ENCODE results near the gene SCUBE1. TPM values are rescaled to one million over a fixed set of nuclear protein-coding genes. Genes with fewer than 3 reads are reported as not detected.

Gene SCUBE1
- total RNA-seq, 4 donors from 2014 or later, result 0.78 to 3.5 (median 0.95) TPM

- 92 to 98% methylated on average over 17 to 36 of the region's 39 CpGs for WGBS, 2 donors
- TF ChIP-seq CTCF (IDR thresholded peaks at IDR 0.05), result no peak
- no peak for TF ChIP-seq POLR2A (IDR thresholded peaks at IDR 0.05)
- H3K4me1 ChIP-seq, result no peaks in the 10 kb centered on the region
- H3K9me3 ChIP-seq, result no peaks in the 10 kb centered on the region
- H3K4me3 ChIP-seq (replicated peaks in 1 of 3), result no peak overlapping the region
- peaks cover 21 to 29% of the 10 kb centered on the region in 2 donors for H3K36me3 ChIP-seq
- H3K27ac ChIP-seq, result no peak overlapping the region
- intact Hi-C loops (cut with DNase I), result no loop called here
- no peaks in the 10 kb centered on the region for H3K27me3 ChIP-seq
- DNase-seq, result no peak
Measured at GRCh38 chr22:43173976-43174720, 169.0 kb downstream of the SCUBE1 start.

- Histone ChIP-seq H3K36me3 (peaks cover 21 to 27% of the 10 kb centered on the region in 2 donors), H3K4me3 (replicated peaks in 1 of 3) (no peak overlapping the region), H3K9me3 (no peaks in the 10 kb centered on the region), H3K27me3 (no peaks in the 10 kb centered on the region), H3K4me1 (no peaks in the 10 kb centered on the region), H3K27ac (no peak overlapping the region)
- DNase-seq, result no peak
- 89 to 100% methylated on average over 1 to 4 of the region's 9 CpGs for WGBS, 2 donors
- TF ChIP-seq POLR2A (IDR thresholded peaks at IDR 0.05), result no peak
- no peak for TF ChIP-seq CTCF (IDR thresholded peaks at IDR 0.05)
- intact Hi-C loops (cut with DNase I), result no loop called here
Measured at GRCh38 chr22:43173566-43173965, 169.6 kb downstream of the SCUBE1 start.

GRCh38 chr22:43172191-43172590, 171.0 kb downstream of the SCUBE1 start:
- DNase-seq, result no peak
- Histone ChIP-seq H3K27me3 (no peaks in the 10 kb centered on the region), H3K27ac (no peak overlapping the region), H3K9me3 (no peaks in the 10 kb centered on the region), H3K4me1 (no peaks in the 10 kb centered on the region), H3K4me3 (replicated peaks in 1 of 3) (no peak overlapping the region), H3K36me3 (peaks cover 26 to 27% of the 10 kb centered on the region in 2 donors)
- TF ChIP-seq CTCF (IDR thresholded peaks at IDR 0.05) (no peak), POLR2A (IDR thresholded peaks at IDR 0.05) (no peak)
- WGBS, 2 donors, result 92 to 93% methylated on average over 19 of the region's 19 CpGs
- intact Hi-C loops (cut with DNase I), result no loop called here

- no peak overlapping the region for H3K4me3 ChIP-seq (replicated peaks in 1 of 3)
- no peaks in the 10 kb centered on the region for H3K4me1 ChIP-seq
- H3K27me3 ChIP-seq, result no peaks in the 10 kb centered on the region
- peaks cover 26 to 27% of the 10 kb centered on the region in 2 donors for H3K36me3 ChIP-seq
- no peak for DNase-seq
- H3K27ac ChIP-seq, result no peak overlapping the region
- intact Hi-C loops (cut with DNase I), result no loop called here
- WGBS, 2 donors, result 89 to 91% methylated on average over 9 to 11 of the region's 12 CpGs
- H3K9me3 ChIP-seq, result no peaks in the 10 kb centered on the region
- TF ChIP-seq POLR2A (IDR thresholded peaks at IDR 0.05), result no peak
- TF ChIP-seq CTCF (IDR thresholded peaks at IDR 0.05), result no peak
Measured at GRCh38 chr22:43171607-43172006, 171.6 kb downstream of the SCUBE1 start.

GRCh38 chr22:43171019-43171491, 172.1 kb downstream of the SCUBE1 start:
- no peaks in the 10 kb centered on the region for H3K4me1 ChIP-seq
- 85 to 91% methylated on average over 8 to 14 of the region's 14 CpGs for WGBS, 2 donors
- peaks cover 26 to 27% of the 10 kb centered on the region in 2 donors for H3K36me3 ChIP-seq

More at GRCh38 chr22:43171019-43171491, 172.1 kb downstream of the SCUBE1 start:
- intact Hi-C loops (cut with DNase I), result no loop called here
- Histone ChIP-seq H3K27ac (no peak overlapping the region), H3K9me3 (no peaks in the 10 kb centered on the region), H3K4me3 (replicated peaks in 1 of 3) (no peak overlapping the region), H3K27me3 (no peaks in the 10 kb centered on the region)
- TF ChIP-seq CTCF (IDR thresholded peaks at IDR 0.05) (no peak), POLR2A (IDR thresholded peaks at IDR 0.05) (no peak)
- DNase-seq, result no peak

All from thyroid gland (tissue), 4 donors.